HepG2 (cell line): ENCODE results near the gene TRIM43B. TPM values are rescaled to one million over a fixed set of nuclear protein-coding genes. Genes with fewer than 3 reads are reported as not detected.

Experiments used
- polyA plus RNA-seq, 8 experiments: library from polyadenylated mRNA; depleted of rRNA in 3 of 8; stranded (reverse) in 7 of 8; unstranded in 1 of 8; fragments of >200 nt; fragmentation: Illumina TruSeq in 4 of 8; extraction: Trizol in 4 of 8; gene quantifications; 2 replicates each; pipeline versions ENCODE4 v1.2.1 to v1.2.3, GENCODE V29; 2011 to 2016; ENCODE audit warnings: low read depth in 4 of 8, missing spikeins in 1 of 8, mixed read lengths in 1 of 8; ENCODE audit not compliant: insufficient read depth in 1 of 8
- small RNA-seq, 3 experiments: library from RNA; depleted of rRNA; stranded (forward); fragments of <200 nt; gene quantifications; one replicate each; pipeline ENCODE3, GENCODE V24; 2012; ENCODE audit warnings: low read depth in 2 of 3, low replicate concordance in 1 of 3; ENCODE audit not compliant: insufficient read length in 3 of 3, insufficient read depth in 2 of 3
- total RNA-seq, 5 experiments: library from RNA; depleted of rRNA; stranded (reverse); fragments of >200 nt; fragmentation: Illumina TruSeq; extraction: Trizol; gene quantifications; 2 replicates each; pipeline ENCODE4 v1.2.3, GENCODE V29; 2016; ENCODE audit warnings: low read depth in 1 of 5

The TRIM43B gene
- total and polyA plus RNA-seq, 2 of the 13 experiments (the other 11 are each of a cell fraction or from before 2014, with no cell fraction given): not detected

Small RNAs within 50 kb of the gene (small RNA-seq; reads per million reads assigned to genes)
- 0 reads per million in 3 experiments for gene AC009237.11
- 0 reads per million in 3 experiments for gene AC133104.2

Other genes starting within 250 kb of the TRIM43B start
- gene PROM2, start 210.3 kb downstream of the TRIM43B start, total RNA-seq (2016; rRNA removed; fragmentation: Illumina TruSeq; extraction: Trizol): not detected in 2 replicates
- not detected in 2 replicates for gene PROM2, start 210.3 kb downstream of the TRIM43B start, polyA plus RNA-seq (2011; rRNA removed)
- gene KCNIP3, start 187.4 kb downstream of the TRIM43B start, total RNA-seq (2016; rRNA removed; fragmentation: Illumina TruSeq; extraction: Trizol): not detected in 2 replicates
- gene KCNIP3, start 187.4 kb downstream of the TRIM43B start, polyA plus RNA-seq (2011; rRNA removed): not detected in 2 replicates
- gene FAHD2A, start 82.0 kb downstream of the TRIM43B start, total RNA-seq (2016; rRNA removed; fragmentation: Illumina TruSeq; extraction: Trizol): 44.2 and 48.4 TPM in 2 replicates
- gene FAHD2A, start 82.0 kb downstream of the TRIM43B start, polyA plus RNA-seq (2011; rRNA removed): 34.0 and 41.8 TPM in 2 replicates
- not detected in 2 replicates for gene TRIM43, start 107.2 kb upstream of the TRIM43B start, total RNA-seq (2016; rRNA removed; fragmentation: Illumina TruSeq; extraction: Trizol)
- not detected in 2 replicates for gene TRIM43, start 107.2 kb upstream of the TRIM43B start, polyA plus RNA-seq (2011; rRNA removed)